AG04449 (cell line): ENCODE data around the gene SELENON.

Experiments used
- CTCF ChIA-PET: fragments of 350-600 bp; formaldehyde crosslinking; extraction: SDS; loops from one replicate; lab custom pipeline; 2021; ENCODE audit warnings: antibody characterized with exemption; lab: Yijun Ruan, JAX
- POLR2A ChIA-PET: fragments of 400-600, 350-600 bp; formaldehyde crosslinking; extraction: SDS; loops from one replicate; lab custom pipeline; 2020; ENCODE audit warnings: antibody characterized with exemption, inconsistent platforms; lab: Yijun Ruan, JAX
- DNase-seq: peaks from one replicate; pipeline ENCODE4 v3.0.0-alpha.2; 2010; ENCODE audit warnings: low read depth, low spot score
- H3K4me3 ChIP-seq: 2 replicates; pipeline ENCODE4 v1.5.1; 2011; ENCODE audit warnings: low read depth, mild to moderate bottlenecking, control low read depth, low read length
- TF ChIP-seq, protein P1 (sequence below): IDR thresholded peaks from one replicate; pipeline ENCODE4 v1.5.1; 2011; ENCODE audit warnings: mild to moderate bottlenecking, moderate library complexity, low read length, control low read depth, inconsistent platforms; ENCODE audit not compliant: insufficient read depth; ENCODE audit errors: missing control alignments

Gene SELENON

DNA sequence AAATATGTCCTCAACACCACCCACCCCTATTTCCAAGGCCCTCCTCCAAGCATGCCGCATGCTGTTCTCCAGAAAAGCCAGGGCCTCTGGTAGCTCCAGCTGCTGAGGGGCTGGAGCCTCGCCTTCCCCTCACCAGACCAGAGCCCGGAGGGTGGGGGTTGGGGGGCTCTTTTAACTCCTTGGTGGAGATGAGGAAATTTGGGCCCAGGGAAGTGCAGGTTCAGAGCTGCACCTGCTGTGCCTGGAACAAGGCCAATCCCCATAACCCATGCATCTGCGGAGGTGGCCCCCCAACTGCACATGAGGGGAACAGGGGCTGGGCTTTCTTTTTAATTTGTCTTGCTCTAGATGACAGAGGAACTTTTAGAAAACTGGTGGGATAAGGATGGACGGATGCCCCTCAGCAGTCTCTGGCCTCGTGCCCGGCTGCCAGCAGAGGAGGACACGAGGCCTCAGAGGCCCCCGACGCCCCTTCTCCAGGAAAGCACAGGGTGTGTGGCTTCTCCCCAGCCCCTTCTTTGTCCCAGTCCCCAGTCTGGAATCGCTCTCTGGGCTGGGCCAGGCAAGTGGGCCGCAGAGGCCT, 550 bp upstream of the SELENON start:
- ChIA-PET CTCF (interaction anchor here (2.4 to 24.7 kb wide), 3 partner anchors 11 to 226 kb away, joined by 9 to 468 read pairs (median 77); partner anchors contain the start of gene MAN1C1), POLR2A (interaction anchor here (1.2 kb wide), 1 partner anchor 10 kb away, joined by 9 read pairs; no protein-coding TSS in a partner anchor)
- TF ChIP-seq, protein P1, sequence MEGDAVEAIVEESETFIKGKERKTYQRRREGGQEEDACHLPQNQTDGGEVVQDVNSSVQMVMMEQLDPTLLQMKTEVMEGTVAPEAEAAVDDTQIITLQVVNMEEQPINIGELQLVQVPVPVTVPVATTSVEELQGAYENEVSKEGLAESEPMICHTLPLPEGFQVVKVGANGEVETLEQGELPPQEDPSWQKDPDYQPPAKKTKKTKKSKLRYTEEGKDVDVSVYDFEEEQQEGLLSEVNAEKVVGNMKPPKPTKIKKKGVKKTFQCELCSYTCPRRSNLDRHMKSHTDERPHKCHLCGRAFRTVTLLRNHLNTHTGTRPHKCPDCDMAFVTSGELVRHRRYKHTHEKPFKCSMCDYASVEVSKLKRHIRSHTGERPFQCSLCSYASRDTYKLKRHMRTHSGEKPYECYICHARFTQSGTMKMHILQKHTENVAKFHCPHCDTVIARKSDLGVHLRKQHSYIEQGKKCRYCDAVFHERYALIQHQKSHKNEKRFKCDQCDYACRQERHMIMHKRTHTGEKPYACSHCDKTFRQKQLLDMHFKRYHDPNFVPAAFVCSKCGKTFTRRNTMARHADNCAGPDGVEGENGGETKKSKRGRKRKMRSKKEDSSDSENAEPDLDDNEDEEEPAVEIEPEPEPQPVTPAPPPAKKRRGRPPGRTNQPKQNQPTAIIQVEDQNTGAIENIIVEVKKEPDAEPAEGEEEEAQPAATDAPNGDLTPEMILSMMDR, result no peak
- DNase-seq, result no peak
- peak overlapping the region; percentile 61 for H3K4me3 ChIP-seq

DNA sequence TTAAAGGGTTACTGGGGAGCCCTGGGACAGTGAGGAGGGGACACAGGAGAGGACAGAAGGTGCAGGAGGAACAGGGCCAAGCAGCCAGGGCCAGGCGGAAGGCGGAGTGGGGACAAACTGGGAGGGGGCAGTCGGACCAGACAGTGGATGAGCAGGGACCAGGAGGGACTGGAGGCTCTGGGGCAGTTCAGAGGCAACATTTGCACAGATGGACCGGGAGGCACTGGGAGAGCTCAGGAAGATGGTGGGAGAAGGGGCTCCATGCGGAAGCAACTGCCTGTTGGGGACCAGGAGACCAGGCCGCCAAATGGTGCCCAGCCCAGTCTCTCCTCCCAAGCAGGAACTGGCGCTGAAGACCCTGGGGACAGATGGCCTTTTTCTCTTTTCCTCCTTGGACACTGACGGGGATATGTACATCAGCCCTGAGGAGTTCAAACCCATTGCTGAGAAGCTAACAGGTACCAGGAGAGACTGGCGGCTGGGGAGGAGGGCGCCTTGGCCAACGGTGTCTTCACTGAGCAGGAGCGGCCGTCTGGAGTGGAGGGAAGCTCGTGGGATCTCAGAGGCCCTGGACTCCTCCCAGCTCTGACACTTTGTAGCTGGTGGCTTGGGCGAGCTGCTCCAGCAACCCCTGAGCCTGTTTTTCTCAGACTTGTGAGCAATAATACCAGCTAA, 847 bp downstream of the SELENON start:
- CTCF ChIA-PET, result interaction anchor here (0.6 to 24.7 kb wide), 5 partner anchors 10 to 281 kb away, joined by 3 to 468 read pairs (median 5); partner anchors contain the start of gene MAN1C1
- no peak for DNase-seq
- POLR2A ChIA-PET, result interaction anchor here (1.4 kb wide), 1 partner anchor 553 kb away, joined by 3 read pairs; the partner anchor contains the start of gene RSRP1
- TF ChIP-seq, protein P1, result no peak
- peak overlapping the region; percentile 58 for H3K4me3 ChIP-seq

DNA sequence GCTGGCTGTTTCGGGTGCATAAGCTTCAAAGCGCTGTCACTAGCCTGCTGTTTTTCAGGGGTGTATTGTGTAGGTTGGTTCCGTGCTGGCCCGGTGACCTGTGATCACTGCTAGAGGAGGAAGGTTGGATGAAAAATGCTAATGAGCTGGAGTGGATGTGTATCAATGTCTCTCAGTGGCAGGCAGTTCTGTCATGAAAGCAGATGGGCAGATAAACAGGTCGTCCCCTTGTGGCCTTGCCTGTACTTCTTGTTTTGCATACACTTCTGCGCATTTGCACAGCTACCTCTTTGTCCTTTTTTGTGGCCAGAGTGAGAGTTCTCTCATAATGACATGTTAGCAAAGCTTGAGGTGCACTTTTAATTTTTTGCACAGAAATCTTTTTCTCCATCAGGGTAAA, 2.9 kb downstream of the SELENON start:
- no peak for DNase-seq
- ChIA-PET CTCF (interaction anchor here (1.0 to 24.7 kb wide), 4 partner anchors 7 to 282 kb away, joined by 3 to 468 read pairs (median 40); partner anchors contain the start of gene MAN1C1), POLR2A (no interaction called here)
- TF ChIP-seq, protein P1, result no peak
- H3K4me3 ChIP-seq, result no peak overlapping the region

DNA sequence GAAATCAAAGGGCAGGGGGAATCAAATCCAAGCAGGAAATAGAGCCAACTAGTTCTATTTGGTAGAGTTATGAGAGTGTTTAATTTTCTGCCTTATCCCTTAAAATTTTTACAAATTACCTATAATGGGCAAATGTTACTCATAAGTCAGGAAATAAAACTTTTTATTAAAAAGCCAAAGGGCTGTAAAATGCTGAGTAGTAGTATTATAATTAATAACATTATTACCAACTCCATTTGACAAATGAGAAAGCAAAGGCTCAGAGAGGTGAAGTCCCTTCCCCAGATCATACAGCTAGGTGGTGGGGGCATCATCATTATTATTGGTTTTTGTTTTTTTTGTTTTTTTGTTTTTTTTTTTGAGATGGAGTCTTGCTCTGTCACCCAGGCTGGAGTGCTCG, 3.4 kb downstream of the SELENON start:
- H3K4me3 ChIP-seq, result no peak overlapping the region
- CTCF ChIA-PET, result interaction anchor here (1.0 to 24.7 kb wide), 4 partner anchors 7 to 282 kb away, joined by 3 to 468 read pairs (median 40); partner anchors contain the start of gene MAN1C1
- POLR2A ChIA-PET, result no interaction called here
- TF ChIP-seq, protein P1, result no peak
- DNase-seq, result no peak

DNA sequence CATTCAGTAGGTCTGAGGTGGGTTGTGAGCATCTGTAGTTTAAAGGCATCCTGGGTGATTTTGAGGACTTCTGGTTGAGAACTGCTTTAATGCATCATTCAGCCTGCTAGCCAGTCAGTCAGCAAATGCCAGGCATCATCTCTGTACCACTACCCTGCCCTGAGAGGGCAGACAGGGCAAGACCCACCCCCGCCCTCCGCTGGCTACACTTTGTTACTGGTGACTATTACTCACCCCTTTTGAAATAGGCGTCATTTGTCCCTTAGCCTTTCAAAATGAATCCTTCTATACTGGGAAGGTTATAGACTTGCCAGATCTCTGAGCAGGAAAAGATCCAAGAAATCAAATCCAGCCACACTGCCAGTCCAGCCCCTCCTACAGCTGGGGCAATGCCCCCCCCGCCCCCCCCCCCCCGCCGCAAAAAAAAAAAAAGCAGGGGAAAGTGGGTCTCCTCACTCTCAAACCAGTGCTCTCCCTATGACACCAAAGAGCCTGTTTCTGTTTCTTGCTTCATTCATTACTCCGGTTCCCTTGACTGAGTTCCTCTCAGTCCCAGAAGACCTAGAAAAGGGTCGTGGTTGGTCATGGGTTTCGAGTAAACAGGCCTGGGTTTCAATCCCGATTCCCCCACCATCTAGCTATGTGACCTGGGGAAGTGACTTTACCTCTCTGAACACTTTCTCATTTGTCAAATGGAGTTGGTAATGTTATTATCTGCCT, 4.4 kb downstream of the SELENON start:
- ChIA-PET CTCF (interaction anchor here (1.0 to 24.7 kb wide), 3 partner anchors 14 to 283 kb away, joined by 3 to 468 read pairs (median 3); partner anchors contain the start of gene MAN1C1), POLR2A (no interaction called here)
- TF ChIP-seq, protein P1, result no peak
- DNase-seq, result no peak
- no peak overlapping the region for H3K4me3 ChIP-seq
